CD4-positive, alpha-beta T cell treated with Interleukin-6 for 4 hours (primary cell): ENCODE measurements around the gene FRAS1.
"Not testable (repeated sequence)": the region's sequence is repeated elsewhere in the genome, so short reads cannot be mapped to it uniquely, and the experiment has no call there.

Source experiments
- DNase-seq: peaks from one replicate; pipeline ENCODE4 v3.0.0-alpha.2; 2020; ENCODE audit warnings: mixed read lengths

FRAS1 gene

GRCh38 chr4:78174891-78175290 lies 117.8 kb downstream of the FRAS1 start:
- no peak for DNase-seq

- no peak for DNase-seq
Measured at GRCh38 chr4:78179196-78179595, 122.1 kb downstream of the FRAS1 start.

GRCh38 chr4:78181681-78182234 lies 124.6 kb downstream of the FRAS1 start:
- not testable (repeated sequence) for DNase-seq

GRCh38 chr4:78184584-78184983 lies 127.5 kb downstream of the FRAS1 start:
- no peak for DNase-seq

- DNase-seq: no peak
Measured at GRCh38 chr4:78185117-78185516, 128.0 kb downstream of the FRAS1 start.

GRCh38 chr4:78186597-78187543 lies 129.7 kb downstream of the FRAS1 start:
- DNase-seq: no peak

GRCh38 chr4:78190068-78190467 lies 132.9 kb downstream of the FRAS1 start:
- DNase-seq: no peak

- DNase-seq: no peak
Measured at GRCh38 chr4:78190595-78190994, 133.5 kb downstream of the FRAS1 start.

- DNase-seq: no peak
Measured at GRCh38 chr4:78197947-78198346, 140.8 kb downstream of the FRAS1 start.

GRCh38 chr4:78199984-78200383 lies 142.9 kb downstream of the FRAS1 start:
- no peak for DNase-seq

- no peak for DNase-seq
Measured at GRCh38 chr4:78200949-78201348, 143.8 kb downstream of the FRAS1 start.

- DNase-seq: no peak
Measured at GRCh38 chr4:78204176-78204575, 147.1 kb downstream of the FRAS1 start.

GRCh38 chr4:78205591-78205990 lies 148.5 kb downstream of the FRAS1 start:
- DNase-seq: no peak

- no peak for DNase-seq
Measured at GRCh38 chr4:78207541-78207940, 150.4 kb downstream of the FRAS1 start.

- no peak for DNase-seq
Measured at GRCh38 chr4:78207951-78208350, 150.8 kb downstream of the FRAS1 start.

- not testable (repeated sequence) for DNase-seq
Measured at GRCh38 chr4:78208896-78209295, 151.8 kb downstream of the FRAS1 start.

- DNase-seq: no peak
Measured at GRCh38 chr4:78210694-78211410, 153.7 kb downstream of the FRAS1 start.

GRCh38 chr4:78213218-78213617 lies 156.1 kb downstream of the FRAS1 start:
- no peak for DNase-seq

GRCh38 chr4:78214078-78214477 lies 157.0 kb downstream of the FRAS1 start:
- no peak for DNase-seq

GRCh38 chr4:78217557-78217956 lies 160.4 kb downstream of the FRAS1 start:
- DNase-seq: no peak

GRCh38 chr4:78218260-78218659 lies 161.1 kb downstream of the FRAS1 start:
- no peak for DNase-seq

GRCh38 chr4:78219825-78220224 lies 162.7 kb downstream of the FRAS1 start:
- DNase-seq: no peak

GRCh38 chr4:78220283-78220682 lies 163.2 kb downstream of the FRAS1 start:
- no peak for DNase-seq
